ENCODE measurements around the gene C19orf47. TPM values are rescaled to one million over a fixed set of nuclear protein-coding genes. Genes with fewer than 3 reads are reported as not detected.

C19orf47 gene
- polyA plus RNA-seq, 4 donors: 5.1 to 13.2 (median 7.4) TPM

DNA sequence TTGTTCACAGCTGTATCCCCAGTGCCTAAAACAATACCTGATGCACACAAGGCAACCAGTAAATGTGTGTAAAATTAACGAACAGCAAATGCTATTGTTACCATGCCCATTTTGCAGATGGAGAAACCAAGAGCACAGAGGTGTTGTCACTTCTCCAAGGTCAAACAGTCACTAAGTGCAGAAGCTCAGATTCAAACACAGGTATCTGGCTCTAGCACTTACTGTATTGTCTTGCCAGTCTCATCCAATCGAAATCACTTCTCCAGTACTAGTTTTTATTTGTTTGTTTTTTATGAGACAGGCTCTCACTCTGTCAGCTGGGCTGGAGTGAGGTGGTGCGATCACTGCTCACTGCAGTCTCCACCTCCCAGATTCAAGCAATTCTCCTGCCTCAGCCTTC is 14.0 kb upstream of the C19orf47 start:
- no peaks in the 10 kb centered on the region for H3K27me3 ChIP-seq (ENCODE audit: control insufficient read depth in 3 of 3, insufficient read depth in 3 of 3, low read length in 3 of 3)
- H3K27ac ChIP-seq (ENCODE audit: low read depth in 1 of 3, low read length in 2 of 3): no peak overlapping the region
- WGBS, 3 donors: 90 to 93% (median 92%) methylated on average over 3 of the region's 3 CpGs
- H3K9me3 ChIP-seq (ENCODE audit: control insufficient read depth in 2 of 2, insufficient read depth in 1 of 2, low read depth in 1 of 2, low read length in 1 of 2): no peaks in the 10 kb centered on the region
- no peak overlapping the region for H3K4me3 ChIP-seq (ENCODE audit: low read depth in 1 of 3, low read length in 3 of 3)
- H3K36me3 ChIP-seq (ENCODE audit: control insufficient read depth in 3 of 3, insufficient read depth in 2 of 3, low read depth in 1 of 3, low read length in 3 of 3): peaks cover 0 to 41% (median 4%) of the 10 kb centered on the region in 3 donors
- FAIRE-seq (no peak), DNase-seq (no peak)
- peaks cover 0 to 10% (median 0%) of the 10 kb centered on the region in 3 donors for H3K4me1 ChIP-seq (ENCODE audit: control insufficient read depth in 3 of 3, insufficient read depth in 2 of 3, low read depth in 1 of 3, low read length in 2 of 3)

DNA sequence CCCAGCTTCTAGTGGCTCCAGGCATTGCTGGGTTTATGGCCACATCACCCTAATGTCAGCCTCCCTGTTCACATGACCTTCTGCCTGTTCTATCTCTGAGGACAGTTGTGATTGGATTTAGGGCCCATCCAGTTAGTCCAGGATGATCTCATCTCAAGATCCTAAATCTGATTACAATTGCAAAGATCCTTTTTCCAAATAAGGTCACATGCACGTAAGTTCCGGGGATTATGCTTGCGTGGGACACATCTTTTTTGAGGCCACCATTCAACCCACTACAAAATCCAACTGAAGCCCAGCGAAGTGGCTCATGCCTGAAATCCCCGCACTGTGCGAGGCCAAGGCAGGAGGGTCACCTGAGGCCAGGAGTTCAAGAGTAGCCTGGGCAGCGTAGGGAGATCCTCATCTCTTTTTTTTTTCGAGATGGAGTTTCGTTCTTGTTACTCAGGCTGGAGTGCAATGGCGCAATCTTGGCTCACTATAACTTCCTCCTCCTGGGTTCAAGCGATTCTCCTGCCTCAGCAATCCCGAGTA is 12.6 kb upstream of the C19orf47 start:
- no peak for FAIRE-seq
- no peak for DNase-seq

GRCh38 chr19:40360020-40360707 is 12.0 kb upstream of the C19orf47 start:
- H3K9me3 ChIP-seq (ENCODE audit: control insufficient read depth in 2 of 2, insufficient read depth in 1 of 2, low read depth in 1 of 2, low read length in 1 of 2): no peaks in the 10 kb centered on the region
- H3K27me3 ChIP-seq (ENCODE audit: control insufficient read depth in 3 of 3, insufficient read depth in 3 of 3, low read length in 3 of 3): no peaks in the 10 kb centered on the region
- 80 to 89% (median 85%) methylated on average over 13 of the region's 13 CpGs for WGBS, 3 donors
- DNase-seq (no peak), FAIRE-seq (no peak)
- no peak overlapping the region for H3K27ac ChIP-seq (ENCODE audit: low read depth in 1 of 3, low read length in 2 of 3)
- H3K36me3 ChIP-seq (ENCODE audit: control insufficient read depth in 3 of 3, insufficient read depth in 2 of 3, low read depth in 1 of 3, low read length in 3 of 3): peaks cover 0 to 40% (median 0%) of the 10 kb centered on the region in 3 donors
- no peak overlapping the region for H3K4me3 ChIP-seq (ENCODE audit: low read depth in 1 of 3, low read length in 3 of 3)
- H3K4me1 ChIP-seq (ENCODE audit: control insufficient read depth in 3 of 3, insufficient read depth in 2 of 3, low read depth in 1 of 3, low read length in 2 of 3): no peaks in the 10 kb centered on the region

More for the DNA sequence above, 12.6 kb upstream of the C19orf47 start:
- H3K4me3 ChIP-seq (ENCODE audit: low read depth in 1 of 3, low read length in 3 of 3): no peak overlapping the region
- WGBS, 3 donors: 89 to 93% (median 92%) methylated on average over 12 of the region's 12 CpGs
- H3K36me3 ChIP-seq (ENCODE audit: control insufficient read depth in 3 of 3, insufficient read depth in 2 of 3, low read depth in 1 of 3, low read length in 3 of 3): peaks cover 0 to 38% (median 0%) of the 10 kb centered on the region in 3 donors
- H3K4me1 ChIP-seq (ENCODE audit: control insufficient read depth in 3 of 3, insufficient read depth in 2 of 3, low read depth in 1 of 3, low read length in 2 of 3): no peaks in the 10 kb centered on the region
- no peaks in the 10 kb centered on the region for H3K27me3 ChIP-seq (ENCODE audit: control insufficient read depth in 3 of 3, insufficient read depth in 3 of 3, low read length in 3 of 3)
- H3K27ac ChIP-seq (ENCODE audit: low read depth in 1 of 3, low read length in 2 of 3): no peak overlapping the region
- H3K9me3 ChIP-seq (ENCODE audit: control insufficient read depth in 2 of 2, insufficient read depth in 1 of 2, low read depth in 1 of 2, low read length in 1 of 2): no peaks in the 10 kb centered on the region

DNA sequence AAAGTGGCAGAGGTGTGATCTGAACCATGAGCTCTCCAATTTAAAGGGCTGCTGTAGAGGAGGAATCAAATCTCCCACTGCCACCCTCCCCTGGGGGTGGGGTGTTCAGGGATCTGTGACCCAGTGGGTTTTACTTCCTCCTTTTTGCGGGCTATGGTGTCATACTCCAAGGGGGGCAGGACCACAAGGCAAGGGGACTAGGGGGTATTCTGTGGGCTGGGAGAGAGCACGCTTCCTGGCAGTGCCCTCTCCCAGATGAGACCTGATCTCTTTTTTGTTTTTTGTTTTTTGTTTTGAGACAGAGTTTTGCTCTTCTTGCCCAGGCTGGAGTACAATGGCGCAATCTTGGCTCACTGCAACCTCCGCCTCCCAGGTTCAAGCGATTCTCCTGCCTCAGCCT is 10.6 kb upstream of the C19orf47 start:
- FAIRE-seq: no peak
- DNase-seq: no peak

GRCh38 chr19:40357640-40358039 is 9.4 kb upstream of the C19orf47 start:
- Histone ChIP-seq H3K36me3 (ENCODE audit: control insufficient read depth in 3 of 3, insufficient read depth in 2 of 3, low read depth in 1 of 3, low read length in 3 of 3) (peaks cover 0 to 45% (median 0%) of the 10 kb centered on the region in 3 donors), H3K4me3 (ENCODE audit: low read depth in 1 of 3, low read length in 3 of 3) (no peak overlapping the region), H3K27me3 (ENCODE audit: control insufficient read depth in 3 of 3, insufficient read depth in 3 of 3, low read length in 3 of 3) (no peaks in the 10 kb centered on the region), H3K27ac (ENCODE audit: low read depth in 1 of 3, low read length in 2 of 3) (no peak overlapping the region), H3K9me3 (ENCODE audit: control insufficient read depth in 2 of 2, insufficient read depth in 1 of 2, low read depth in 1 of 2, low read length in 1 of 2) (no peaks in the 10 kb centered on the region), H3K4me1 (ENCODE audit: control insufficient read depth in 3 of 3, insufficient read depth in 2 of 3, low read depth in 1 of 3, low read length in 2 of 3) (no peaks in the 10 kb centered on the region)
- no peak for FAIRE-seq
- DNase-seq: no peak
- WGBS, 3 donors: 78 to 93% (median 87%) methylated on average over 3 of the region's 3 CpGs

More for the DNA sequence above, 10.6 kb upstream of the C19orf47 start:
- Histone ChIP-seq H3K36me3 (ENCODE audit: control insufficient read depth in 3 of 3, insufficient read depth in 2 of 3, low read depth in 1 of 3, low read length in 3 of 3) (peaks cover 0 to 47% (median 0%) of the 10 kb centered on the region in 3 donors), H3K9me3 (ENCODE audit: control insufficient read depth in 2 of 2, insufficient read depth in 1 of 2, low read depth in 1 of 2, low read length in 1 of 2) (no peaks in the 10 kb centered on the region), H3K4me1 (ENCODE audit: control insufficient read depth in 3 of 3, insufficient read depth in 2 of 3, low read depth in 1 of 3, low read length in 2 of 3) (no peaks in the 10 kb centered on the region), H3K27ac (ENCODE audit: low read depth in 1 of 3, low read length in 2 of 3) (no peak overlapping the region), H3K4me3 (ENCODE audit: low read depth in 1 of 3, low read length in 3 of 3) (no peak overlapping the region), H3K27me3 (ENCODE audit: control insufficient read depth in 3 of 3, insufficient read depth in 3 of 3, low read length in 3 of 3) (no peaks in the 10 kb centered on the region)
- 90 to 96% (median 94%) methylated on average over 4 to 5 of the region's 5 CpGs for WGBS, 3 donors

- FAIRE-seq (no peak), DNase-seq (no peak)
- Histone ChIP-seq H3K36me3 (ENCODE audit: control insufficient read depth in 3 of 3, insufficient read depth in 2 of 3, low read depth in 1 of 3, low read length in 3 of 3) (peaks cover 0 to 43% (median 0%) of the 10 kb centered on the region in 3 donors), H3K4me1 (ENCODE audit: control insufficient read depth in 3 of 3, insufficient read depth in 2 of 3, low read depth in 1 of 3, low read length in 2 of 3) (no peaks in the 10 kb centered on the region), H3K4me3 (ENCODE audit: low read depth in 1 of 3, low read length in 3 of 3) (no peak overlapping the region), H3K27me3 (ENCODE audit: control insufficient read depth in 3 of 3, insufficient read depth in 3 of 3, low read length in 3 of 3) (no peaks in the 10 kb centered on the region), H3K9me3 (ENCODE audit: control insufficient read depth in 2 of 2, insufficient read depth in 1 of 2, low read depth in 1 of 2, low read length in 1 of 2) (no peaks in the 10 kb centered on the region), H3K27ac (ENCODE audit: low read depth in 1 of 3, low read length in 2 of 3) (no peak overlapping the region)
- 88 to 94% (median 93%) methylated on average over 6 of the region's 6 CpGs for WGBS, 3 donors
Measured at GRCh38 chr19:40356681-40357595, 8.7 kb upstream of the C19orf47 start.

GRCh38 chr19:40355975-40356680 is 7.9 kb upstream of the C19orf47 start:
- 81 to 93% (median 83%) methylated on average over 9 of the region's 9 CpGs for WGBS, 3 donors
- H3K27ac ChIP-seq (ENCODE audit: low read depth in 1 of 3, low read length in 2 of 3): no peak overlapping the region
- DNase-seq (no peak), FAIRE-seq (no peak)
- peaks cover 0 to 41% (median 0%) of the 10 kb centered on the region in 3 donors for H3K36me3 ChIP-seq (ENCODE audit: control insufficient read depth in 3 of 3, insufficient read depth in 2 of 3, low read depth in 1 of 3, low read length in 3 of 3)
- H3K9me3 ChIP-seq (ENCODE audit: control insufficient read depth in 2 of 2, insufficient read depth in 1 of 2, low read depth in 1 of 2, low read length in 1 of 2): no peaks in the 10 kb centered on the region
- H3K4me1 ChIP-seq (ENCODE audit: control insufficient read depth in 3 of 3, insufficient read depth in 2 of 3, low read depth in 1 of 3, low read length in 2 of 3): no peaks in the 10 kb centered on the region
- no peaks in the 10 kb centered on the region for H3K27me3 ChIP-seq (ENCODE audit: control insufficient read depth in 3 of 3, insufficient read depth in 3 of 3, low read length in 3 of 3)
- H3K4me3 ChIP-seq (ENCODE audit: low read depth in 1 of 3, low read length in 3 of 3): no peak overlapping the region

Measured in small intestine (tissue), 7 donors.